ENCODE measurements around the gene LMNTD1.
"Not testable (repeated sequence)": the region's sequence is repeated elsewhere in the genome, so short reads cannot be mapped to it uniquely, and the experiment has no call there.

LMNTD1 gene

GRCh38 chr12:25426821-25427220 is 126.3 kb downstream of the LMNTD1 start:
- DNase-seq, result not testable (repeated sequence)

All from hematopoietic multipotent progenitor cell treated with erythropoietin and hydrocortisone succinate and interleukin-3 and kit ligand, for 4 days (in vitro differentiated cells).